ENCODE data around the gene JPH3. TPM values are rescaled to one million over a fixed set of nuclear protein-coding genes. Genes with fewer than 3 reads are reported as not detected.

JPH3 gene
- polyA plus RNA-seq, 3 donors, result 0.62 to 1.1 (median 1.0) TPM

GRCh38 chr16:87641721-87642120, 39.4 kb downstream of the JPH3 start:
- no peak for DNase-seq (ENCODE audit: extremely low read depth in 1 of 11, low read depth in 9 of 11, low spot score in 4 of 11)

DNA sequence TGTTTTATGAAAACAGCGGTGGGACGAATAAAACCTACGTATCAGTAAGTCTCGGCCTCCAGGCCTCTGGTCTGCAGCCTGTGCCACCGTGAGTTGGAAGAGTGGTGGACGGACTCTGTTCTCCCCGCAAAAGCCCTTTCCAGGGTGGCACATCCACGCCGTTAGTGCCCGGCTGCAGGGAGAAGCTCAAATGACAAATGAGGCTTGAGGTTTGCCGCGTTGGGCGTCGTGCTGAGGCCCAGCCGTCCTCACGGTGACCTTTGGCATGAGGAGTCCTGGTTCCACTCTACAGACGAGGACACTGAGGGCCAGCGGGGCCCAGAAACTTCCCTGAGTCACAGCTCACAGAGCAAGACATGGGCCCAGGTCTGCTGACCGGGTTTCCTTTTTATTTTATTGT, 40.2 kb downstream of the JPH3 start:
- DNase-seq (ENCODE audit: extremely low read depth in 1 of 11, low read depth in 9 of 11, low spot score in 4 of 11), result no peak

DNA sequence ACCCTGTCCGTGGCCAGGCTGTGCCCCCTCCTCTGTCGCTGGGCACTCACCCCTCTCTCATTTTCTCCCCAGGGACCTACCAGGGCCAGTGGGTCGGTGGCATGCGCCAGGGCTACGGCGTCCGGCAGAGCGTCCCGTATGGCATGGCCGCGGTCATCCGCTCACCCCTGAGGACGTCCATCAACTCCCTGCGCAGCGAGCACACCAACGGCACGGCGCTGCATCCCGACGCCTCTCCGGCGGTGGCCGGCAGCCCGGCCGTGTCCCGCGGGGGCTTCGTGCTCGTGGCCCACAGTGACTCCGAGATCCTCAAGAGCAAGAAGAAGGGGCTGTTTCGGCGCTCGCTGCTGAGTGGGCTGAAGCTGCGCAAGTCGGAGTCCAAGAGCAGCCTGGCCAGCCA, 41.9 kb downstream of the JPH3 start:
- DNase-seq (ENCODE audit: extremely low read depth in 1 of 11, low read depth in 9 of 11, low spot score in 4 of 11), result no peak

DNA sequence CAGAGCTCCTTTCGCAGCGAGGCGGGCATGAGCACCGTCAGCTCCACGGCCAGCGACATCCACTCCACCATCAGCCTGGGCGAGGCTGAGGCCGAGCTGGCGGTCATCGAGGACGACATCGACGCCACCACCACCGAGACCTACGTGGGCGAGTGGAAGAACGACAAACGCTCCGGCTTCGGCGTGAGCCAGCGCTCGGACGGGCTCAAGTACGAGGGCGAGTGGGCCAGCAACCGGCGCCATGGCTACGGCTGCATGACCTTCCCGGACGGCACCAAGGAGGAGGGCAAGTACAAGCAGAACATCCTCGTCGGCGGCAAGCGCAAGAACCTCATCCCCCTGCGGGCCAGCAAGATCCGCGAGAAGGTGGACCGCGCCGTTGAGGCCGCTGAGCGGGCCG, 42.3 kb downstream of the JPH3 start:
- DNase-seq (ENCODE audit: extremely low read depth in 1 of 11, low read depth in 9 of 11, low spot score in 4 of 11), result no peak

DNA sequence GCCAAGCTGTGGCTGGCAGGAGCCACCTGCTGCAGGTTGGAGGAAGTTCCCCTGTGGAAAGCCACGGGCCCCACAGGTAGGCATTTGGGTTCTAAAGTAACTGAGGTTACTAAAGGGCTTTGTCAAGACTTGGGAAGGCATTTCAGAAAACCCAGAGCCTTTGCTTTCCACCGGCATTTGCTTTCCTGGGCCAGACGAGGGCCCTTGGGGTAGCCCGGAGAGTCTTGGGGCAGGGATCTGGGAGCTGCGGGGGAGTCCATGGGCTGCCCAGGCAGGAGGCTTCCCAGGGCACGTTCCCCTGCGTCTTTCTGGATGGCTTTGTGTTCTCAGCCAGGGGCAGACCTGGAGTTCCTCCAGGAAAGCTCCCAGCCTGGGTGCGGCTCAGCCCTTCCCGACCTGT, 43.5 kb downstream of the JPH3 start:
- no peak for DNase-seq (ENCODE audit: extremely low read depth in 1 of 11, low read depth in 9 of 11, low spot score in 4 of 11)

GRCh38 chr16:87647431-87648185, 45.3 kb downstream of the JPH3 start:
- no peak for DNase-seq (ENCODE audit: extremely low read depth in 1 of 11, low read depth in 9 of 11, low spot score in 4 of 11)

DNA sequence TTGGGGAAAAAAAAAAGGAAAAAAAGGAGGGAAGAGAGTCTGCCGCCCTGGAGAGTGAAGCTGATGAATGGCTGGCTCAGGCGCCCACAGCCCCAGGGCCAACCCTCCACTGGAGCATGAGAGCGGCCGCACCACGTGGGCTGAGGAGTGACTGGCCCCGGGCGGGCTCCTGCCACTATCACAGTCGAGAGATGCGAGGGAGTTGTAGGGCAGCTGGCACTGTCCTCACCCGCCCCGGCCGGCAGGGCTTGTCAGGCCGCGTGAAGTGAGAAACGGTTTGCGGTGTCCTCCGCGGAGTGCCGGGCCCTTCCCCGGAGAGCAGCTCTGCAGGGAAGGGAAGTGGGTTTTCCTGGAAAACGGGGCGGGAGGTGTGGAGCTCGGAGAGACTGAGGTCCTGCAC, 45.9 kb downstream of the JPH3 start:
- DNase-seq (ENCODE audit: extremely low read depth in 1 of 11, low read depth in 9 of 11, low spot score in 4 of 11), result peak in 6 of 11 donors; percentile 21 to 42 (median 28)

DNA sequence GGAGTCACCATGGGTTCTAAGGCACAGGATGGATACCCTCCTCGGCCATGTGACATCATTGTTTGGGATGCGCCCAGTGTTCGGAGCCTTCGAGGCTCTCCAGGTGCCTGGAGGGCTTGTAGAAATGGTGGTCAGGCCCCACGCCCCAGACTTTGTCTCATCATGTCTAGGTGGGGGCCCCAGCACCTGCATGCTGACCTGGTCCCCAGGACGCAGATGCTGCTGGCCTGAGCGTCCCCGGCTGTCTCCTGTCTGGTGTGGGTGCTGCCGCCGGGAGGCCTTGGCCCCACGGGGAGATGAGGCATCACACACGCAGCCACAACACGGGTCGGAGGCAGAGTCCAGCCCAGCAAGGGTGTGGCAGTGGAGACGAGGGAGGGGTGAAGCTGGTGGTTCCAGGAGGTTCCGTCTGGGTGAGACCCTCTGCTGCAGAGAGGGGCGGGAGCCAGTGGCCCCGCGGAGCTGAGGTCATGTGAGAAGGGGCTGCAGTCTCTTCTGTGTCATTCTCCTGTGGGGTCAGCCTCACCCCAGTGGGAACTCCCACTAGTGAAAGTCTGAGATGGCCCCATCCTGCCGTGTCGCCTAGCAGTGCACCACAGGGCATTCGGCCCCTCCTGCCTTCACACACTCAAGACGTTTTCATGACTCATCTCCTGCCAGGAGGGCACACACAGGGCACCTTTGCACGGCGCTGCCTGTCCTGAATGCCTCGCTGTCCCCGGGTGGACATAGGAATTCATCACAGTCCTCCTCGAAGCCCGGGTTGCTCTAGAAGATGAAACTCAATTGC, 46.6 kb downstream of the JPH3 start:
- DNase-seq (ENCODE audit: extremely low read depth in 1 of 11, low read depth in 9 of 11, low spot score in 4 of 11), result no peak

GRCh38 chr16:87652386-87652785, 50.1 kb downstream of the JPH3 start:
- no peak for DNase-seq (ENCODE audit: extremely low read depth in 1 of 11, low read depth in 9 of 11, low spot score in 4 of 11)

GRCh38 chr16:87652799-87653198, 50.5 kb downstream of the JPH3 start:
- no peak for DNase-seq (ENCODE audit: extremely low read depth in 1 of 11, low read depth in 9 of 11, low spot score in 4 of 11)

DNA sequence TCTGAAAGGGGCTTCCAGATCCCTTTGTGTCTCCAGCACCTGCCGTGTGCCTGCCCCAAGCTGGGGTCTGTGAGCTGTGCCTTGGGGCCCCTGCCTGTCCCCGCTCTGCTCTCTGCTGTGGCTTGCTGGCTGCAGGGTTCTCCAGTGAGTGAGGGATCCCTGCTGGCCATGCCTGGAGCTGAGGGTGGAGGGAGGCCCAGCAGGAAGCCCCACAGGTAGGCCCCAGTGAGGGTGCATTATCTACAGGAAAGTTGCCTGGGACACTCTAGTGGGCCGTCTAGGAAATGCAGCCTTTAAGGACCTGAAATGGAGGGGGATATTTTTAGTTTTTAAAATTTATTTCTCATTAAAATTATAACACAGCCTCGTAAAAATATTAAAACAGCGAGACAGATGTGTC, 50.9 kb downstream of the JPH3 start:
- no peak for DNase-seq (ENCODE audit: extremely low read depth in 1 of 11, low read depth in 9 of 11, low spot score in 4 of 11)

GRCh38 chr16:87654826-87655225, 52.5 kb downstream of the JPH3 start:
- no peak for DNase-seq (ENCODE audit: extremely low read depth in 1 of 11, low read depth in 9 of 11, low spot score in 4 of 11)

DNA sequence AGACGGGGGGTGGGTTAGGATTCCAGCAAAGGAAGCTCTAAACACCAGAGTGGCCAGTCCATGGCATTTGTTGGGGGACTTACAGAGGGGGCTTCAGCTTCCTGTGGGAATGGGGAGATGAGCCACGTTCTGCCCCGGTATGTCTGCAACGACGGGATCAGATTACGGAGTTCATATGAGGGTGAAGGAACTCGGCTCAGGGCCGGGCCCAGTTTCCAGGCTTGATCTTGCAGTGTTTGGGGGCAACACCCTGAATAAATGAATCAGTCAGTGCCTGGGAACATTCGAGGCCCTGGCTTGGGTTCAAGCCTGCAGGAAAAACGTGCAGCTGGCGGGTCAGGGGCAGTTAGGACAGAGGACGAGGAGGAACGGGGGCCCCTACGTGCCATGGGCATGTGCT, 54.0 kb downstream of the JPH3 start:
- DNase-seq (ENCODE audit: extremely low read depth in 1 of 11, low read depth in 9 of 11, low spot score in 4 of 11), result no peak

- DNase-seq (ENCODE audit: extremely low read depth in 1 of 11, low read depth in 9 of 11, low spot score in 4 of 11), result no peak
These were observed 55.4 kb downstream of the JPH3 start for GRCh38 chr16:87657621-87658192.

- DNase-seq (ENCODE audit: extremely low read depth in 1 of 11, low read depth in 9 of 11, low spot score in 4 of 11), result no peak
These were observed 56.4 kb downstream of the JPH3 start for GRCh38 chr16:87658564-87659225.

DNA sequence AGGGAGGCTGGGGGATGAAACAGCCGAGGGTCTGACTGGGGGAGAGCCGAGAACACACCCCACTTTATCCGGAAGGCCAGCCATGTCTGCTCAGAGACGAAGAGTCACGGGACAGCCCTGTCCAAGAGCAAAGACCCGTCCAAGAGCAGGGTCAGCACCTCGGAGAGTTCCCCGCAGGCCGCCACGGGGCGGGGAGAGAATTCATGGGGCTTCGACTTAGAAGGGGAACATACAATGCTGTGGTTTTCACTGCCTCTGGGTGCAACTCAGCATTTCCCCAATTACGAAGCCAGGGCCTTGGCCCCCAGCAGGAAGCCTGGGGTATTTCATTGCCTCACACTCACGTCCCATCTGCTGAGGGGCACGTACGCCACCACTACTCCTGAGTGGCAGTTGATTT, 59.3 kb downstream of the JPH3 start:
- peak in 10 of 11 donors; percentile 21 to 62 (median 54) for DNase-seq (ENCODE audit: extremely low read depth in 1 of 11, low read depth in 9 of 11, low spot score in 4 of 11)

DNA sequence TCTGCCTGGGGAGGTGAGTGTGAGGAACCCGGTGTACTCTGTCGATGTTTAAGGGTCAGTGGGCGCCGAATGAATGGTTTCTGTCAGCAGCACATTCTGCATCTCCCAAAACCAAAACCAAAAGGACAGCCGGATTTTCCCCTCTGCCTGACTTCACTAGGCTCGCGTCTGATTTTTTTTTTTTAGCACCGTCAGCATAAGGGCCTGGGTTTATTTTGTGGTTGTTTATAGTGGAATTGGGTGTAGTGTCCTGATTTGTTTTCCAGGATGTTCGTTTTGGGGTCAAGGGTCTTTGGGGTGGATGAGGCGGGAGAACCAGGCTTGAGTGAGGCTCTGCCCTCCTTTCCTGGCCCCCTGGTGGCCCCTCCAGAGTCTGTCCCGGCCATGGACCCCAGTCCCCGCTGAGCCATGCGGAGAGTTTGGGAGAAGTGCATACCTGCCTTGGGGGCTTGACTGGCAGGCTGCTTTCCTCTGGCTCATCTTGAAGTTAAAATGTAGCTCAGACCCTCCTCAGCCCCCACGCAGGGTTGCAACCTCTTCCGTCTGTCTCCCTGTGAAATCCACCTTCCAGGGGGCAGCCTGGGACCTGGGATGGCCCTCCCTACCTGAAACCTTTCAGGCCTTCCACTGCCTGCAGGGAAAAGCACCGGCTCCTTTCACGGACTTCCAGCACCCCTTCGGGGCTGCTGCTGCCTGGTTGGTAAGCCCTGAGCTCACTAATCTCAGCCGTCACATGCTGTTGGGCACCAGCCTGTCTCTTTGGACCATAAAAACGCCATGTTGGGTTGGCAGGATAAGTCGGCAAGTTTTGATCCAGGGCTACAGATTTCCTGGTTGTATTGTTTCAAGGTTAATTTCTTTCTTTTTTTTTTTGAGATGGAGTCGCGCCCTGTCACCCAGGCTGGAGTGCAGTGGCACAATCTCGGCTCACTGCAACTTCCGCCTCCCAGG, 60.2 kb downstream of the JPH3 start:
- no peak for DNase-seq (ENCODE audit: extremely low read depth in 1 of 11, low read depth in 9 of 11, low spot score in 4 of 11)

DNA sequence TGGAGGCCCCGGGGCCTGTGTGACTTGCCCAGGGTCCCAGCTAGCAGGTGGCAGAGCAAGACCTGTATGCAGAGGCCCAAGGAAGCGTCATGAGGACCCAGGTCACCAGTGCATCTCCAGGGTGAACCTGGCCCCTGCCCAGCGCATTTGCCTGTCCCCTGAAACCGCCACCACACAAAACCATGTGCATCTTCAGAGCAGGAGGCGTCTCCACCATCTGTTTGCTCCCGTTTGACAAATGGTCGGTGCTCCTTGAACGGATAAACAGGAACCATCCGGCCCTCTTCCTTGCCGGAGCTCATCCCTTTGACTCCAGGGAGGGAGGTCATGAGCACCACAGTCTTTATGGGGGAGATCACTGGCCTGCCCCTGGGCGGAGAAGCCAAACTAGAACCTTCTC, 62.5 kb downstream of the JPH3 start:
- DNase-seq (ENCODE audit: extremely low read depth in 1 of 11, low read depth in 9 of 11, low spot score in 4 of 11), result no peak

GRCh38 chr16:87665193-87665592, 62.9 kb downstream of the JPH3 start:
- no peak for DNase-seq (ENCODE audit: extremely low read depth in 1 of 11, low read depth in 9 of 11, low spot score in 4 of 11)

All from renal cortex interstitium (tissue), 11 donors.